ENCODE measurements around the gene CRB2.

DNA sequence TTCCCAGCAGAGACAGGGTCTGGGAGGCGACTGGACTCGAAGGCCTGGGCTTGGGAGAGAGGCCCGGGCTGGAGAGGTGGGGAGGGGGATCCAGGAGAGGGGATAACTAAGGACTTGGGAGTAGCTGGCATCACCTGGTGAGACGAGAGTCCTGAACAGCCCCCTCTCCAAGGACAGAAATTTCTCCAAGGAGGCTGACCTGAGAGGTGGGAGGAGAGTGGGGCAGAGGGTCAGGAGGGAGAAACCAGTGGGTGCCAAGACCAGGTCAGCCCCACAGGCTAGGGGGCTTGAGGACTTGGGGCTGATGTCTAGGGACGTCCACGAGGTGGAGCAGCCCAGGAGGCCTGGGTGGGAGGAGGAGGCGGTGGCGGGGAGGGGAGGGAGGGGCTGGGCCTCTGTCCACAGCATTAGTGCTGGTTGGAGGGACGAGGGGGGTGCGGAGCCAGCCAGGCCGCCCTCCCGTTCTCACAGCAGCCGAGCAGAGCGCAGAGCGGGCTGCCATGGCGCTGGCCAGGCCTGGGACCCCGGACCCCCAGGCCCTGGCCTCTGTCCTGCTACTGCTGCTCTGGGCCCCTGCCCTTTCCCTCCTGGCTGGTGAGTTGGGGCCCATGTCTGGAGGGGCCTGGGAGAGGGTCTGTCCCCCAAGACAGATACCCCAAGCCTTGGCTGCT lies at the start of gene CRB2:
- TF ChIP-seq POLR2AphosphoS5 (IDR thresholded peaks at IDR 0.05; ENCODE audit: borderline replicate concordance, low read depth, low read length) (no peak), EZH2 (IDR thresholded peaks at IDR 0.05) (no peak)
